ENCODE measurements around the gene CDK14.
"Not testable (repeated sequence)": the region's sequence is repeated elsewhere in the genome, so short reads cannot be mapped to it uniquely, and the experiment has no call there.

Gene CDK14

GRCh38 chr7:91156316-91157185 is 560.4 kb downstream of the CDK14 start:
- DNase-seq (ENCODE audit: low read depth in 2 of 2), result no peak

DNA sequence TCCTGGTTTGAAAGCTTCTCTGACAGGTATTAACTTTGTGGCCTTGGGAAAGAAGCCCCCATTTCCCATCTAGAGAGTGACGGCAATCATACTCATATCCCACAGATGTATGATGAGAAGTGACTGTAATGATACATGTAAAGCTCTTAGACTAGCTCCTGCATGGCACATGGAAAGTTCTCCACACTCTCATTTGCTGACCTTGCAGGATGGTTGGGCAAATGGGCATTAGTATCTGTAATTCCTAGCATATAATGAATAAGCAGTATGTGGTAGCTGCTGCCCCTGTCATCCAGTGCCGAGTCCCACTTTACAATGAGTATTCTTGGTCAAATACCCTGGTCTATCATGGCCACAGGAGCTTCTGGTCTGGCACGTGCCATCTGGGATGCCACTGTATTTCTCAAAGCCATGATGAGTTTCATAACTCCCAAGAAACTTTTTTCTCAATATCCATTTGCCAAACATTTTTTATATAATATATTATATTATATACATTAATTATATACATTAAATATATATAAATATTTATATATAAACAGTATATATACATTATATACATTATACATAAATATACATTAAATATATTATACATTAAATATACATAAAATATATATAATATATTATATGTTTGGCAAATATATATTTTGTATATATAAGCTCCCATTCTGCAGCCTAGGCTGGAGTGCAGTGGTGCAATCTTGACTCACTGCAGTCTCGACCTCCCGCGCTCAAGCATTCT is 561.6 kb downstream of the CDK14 start:
- no peak for DNase-seq (ENCODE audit: low read depth in 2 of 2)

- DNase-seq (ENCODE audit: low read depth in 2 of 2), result no peak
Measured at GRCh38 chr7:91162436-91162835, 566.3 kb downstream of the CDK14 start.

- DNase-seq (ENCODE audit: low read depth in 2 of 2), result no peak
Measured at GRCh38 chr7:91164506-91164905, 568.4 kb downstream of the CDK14 start.

DNA sequence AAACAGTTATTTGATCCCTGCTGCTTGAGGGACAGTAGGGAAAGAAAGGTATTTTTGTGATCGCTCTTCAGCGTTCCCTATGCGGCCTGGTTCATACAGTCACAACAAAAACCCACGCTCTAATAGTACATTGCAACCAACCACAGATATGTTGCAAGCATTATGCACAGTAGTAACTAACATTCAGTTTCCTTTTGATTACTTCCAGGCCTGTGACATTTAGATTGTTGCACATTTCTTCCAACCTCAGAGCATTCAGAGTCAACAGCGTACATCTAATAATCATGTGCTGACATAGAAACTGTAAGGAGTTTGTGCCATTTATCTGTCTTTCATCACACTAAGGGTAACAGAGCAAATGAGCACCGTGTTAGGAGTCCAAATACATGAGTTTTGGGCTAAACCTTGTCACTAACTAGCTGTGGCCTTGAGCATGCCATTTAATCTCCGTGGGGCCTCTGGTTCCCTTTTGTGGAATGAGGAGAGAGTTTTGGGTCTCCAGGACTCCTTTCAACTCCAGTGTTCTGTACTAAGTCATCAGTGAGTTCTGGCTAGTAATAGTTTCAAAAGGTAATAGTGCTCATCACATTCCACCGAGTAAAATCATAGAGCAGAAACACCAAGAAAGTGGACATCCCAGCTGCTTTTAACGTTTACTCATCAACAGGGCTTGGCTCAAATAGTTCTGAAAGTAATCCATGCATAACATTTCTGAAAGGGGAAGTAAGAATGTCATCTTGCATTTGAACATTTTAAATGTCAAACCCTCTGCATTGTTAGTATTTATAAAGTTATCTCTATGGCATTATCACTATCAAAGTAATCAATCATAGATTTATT is 569.1 kb downstream of the CDK14 start:
- no peak for DNase-seq (ENCODE audit: low read depth in 2 of 2)

- DNase-seq (ENCODE audit: low read depth in 2 of 2), result no peak
Measured at GRCh38 chr7:91165846-91166230, 569.7 kb downstream of the CDK14 start.

DNA sequence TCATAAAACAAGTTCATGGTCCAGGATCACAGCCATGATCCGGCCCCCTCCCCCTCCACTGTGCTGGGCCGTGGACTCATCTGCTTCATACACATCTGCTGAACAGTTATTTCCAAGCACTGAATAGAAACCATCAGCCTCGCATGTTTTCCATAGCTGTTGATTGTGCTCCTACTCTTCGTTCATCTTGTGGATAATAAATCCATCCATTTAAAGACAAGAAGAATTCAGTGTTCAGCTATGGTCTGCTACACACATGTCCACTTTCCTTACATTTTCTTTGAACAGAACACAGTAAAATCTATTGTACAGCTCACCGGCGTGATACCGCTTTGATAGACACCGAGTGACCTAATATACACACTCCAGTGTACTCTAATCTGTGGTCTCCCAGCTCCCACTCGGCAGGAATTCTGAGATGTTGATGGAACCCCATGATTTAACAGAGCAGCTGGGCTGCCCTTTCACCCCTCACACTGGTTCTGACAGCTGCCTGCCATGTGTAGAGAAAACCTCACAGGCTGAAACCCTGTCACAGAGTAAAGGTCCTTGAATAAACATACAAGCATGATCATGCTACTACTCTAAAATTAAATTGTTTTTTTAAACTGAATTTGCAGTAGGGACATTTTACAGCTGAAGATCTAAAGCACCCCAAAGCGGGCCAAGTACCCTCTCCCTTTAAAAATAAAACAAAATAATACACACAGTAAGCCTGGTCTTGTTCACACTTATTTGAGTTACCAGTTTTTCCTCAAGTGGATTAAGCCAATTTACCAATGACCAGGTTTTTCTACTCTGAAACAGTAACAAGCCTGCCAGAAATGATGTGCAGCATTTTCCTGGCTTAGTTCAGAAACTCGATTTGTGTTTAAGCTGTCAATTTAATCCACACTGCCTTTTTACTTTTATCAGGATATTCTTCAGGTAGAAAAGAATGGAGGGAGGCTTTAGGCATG is 573.0 kb downstream of the CDK14 start:
- no peak for DNase-seq (ENCODE audit: low read depth in 2 of 2)

DNA sequence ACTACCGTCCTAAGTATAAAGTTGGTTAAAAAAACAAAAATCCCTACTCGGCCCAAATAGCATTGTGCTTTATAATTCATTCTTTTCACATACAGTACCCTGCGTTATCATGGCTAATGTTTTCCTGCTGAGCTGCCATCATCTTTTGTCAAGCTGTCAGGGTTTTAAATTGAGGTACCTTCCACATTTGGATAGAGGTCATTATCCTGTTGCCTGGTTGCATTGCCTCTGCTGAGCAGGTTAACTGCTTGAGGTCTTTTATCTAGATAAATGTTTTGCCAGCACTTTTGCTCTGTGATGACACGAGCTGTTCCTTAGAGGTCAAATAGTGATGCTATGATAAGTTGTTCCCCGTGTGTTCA is 573.7 kb downstream of the CDK14 start:
- DNase-seq (ENCODE audit: low read depth in 2 of 2), result no peak

DNA sequence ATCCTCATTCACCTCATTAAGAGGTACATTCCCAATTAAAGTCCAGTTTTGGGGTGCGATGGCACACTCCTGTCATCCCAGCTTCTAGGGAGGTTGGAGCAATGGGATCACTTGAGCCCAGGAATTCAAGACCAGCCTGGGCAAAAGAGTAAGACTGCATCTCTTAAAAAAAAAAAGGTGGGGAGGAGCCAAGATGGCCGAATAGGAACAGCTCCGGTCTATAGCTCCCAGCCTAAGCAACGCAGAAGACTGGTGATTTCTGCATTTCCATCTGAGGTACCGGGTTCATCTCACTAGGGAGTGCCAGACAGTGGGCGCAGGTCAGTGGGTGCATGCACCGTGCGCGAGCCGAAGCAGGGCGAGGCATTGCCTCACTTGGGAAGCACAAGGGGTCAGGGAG is 577.1 kb downstream of the CDK14 start:
- not testable (repeated sequence) for DNase-seq (ENCODE audit: low read depth in 2 of 2)

- DNase-seq (ENCODE audit: low read depth in 2 of 2), result no peak
Measured at GRCh38 chr7:91180746-91181145, 584.6 kb downstream of the CDK14 start.

DNA sequence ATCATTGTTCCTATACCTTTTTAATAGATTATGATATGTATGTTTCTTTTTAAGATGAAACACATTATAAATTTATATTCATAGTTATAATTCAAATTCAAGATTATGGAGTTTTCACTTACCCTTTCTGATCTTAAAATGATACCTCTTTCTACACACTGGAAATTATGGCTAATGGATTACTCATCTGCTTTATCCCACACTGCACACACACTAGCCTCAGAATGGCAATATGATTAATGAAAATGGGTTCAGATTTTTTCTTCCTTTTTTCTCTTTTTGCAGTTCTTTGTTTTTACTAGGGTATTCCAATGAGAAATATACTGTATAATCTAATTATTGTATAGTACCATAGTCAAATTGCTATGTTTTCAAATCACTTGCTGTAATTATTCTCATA is 585.8 kb downstream of the CDK14 start:
- DNase-seq (ENCODE audit: low read depth in 2 of 2), result no peak

GRCh38 chr7:91182819-91183764 is 587.0 kb downstream of the CDK14 start:
- DNase-seq (ENCODE audit: low read depth in 2 of 2), result no peak

GRCh38 chr7:91185771-91186170 is 589.6 kb downstream of the CDK14 start:
- no peak for DNase-seq (ENCODE audit: low read depth in 2 of 2)

DNA sequence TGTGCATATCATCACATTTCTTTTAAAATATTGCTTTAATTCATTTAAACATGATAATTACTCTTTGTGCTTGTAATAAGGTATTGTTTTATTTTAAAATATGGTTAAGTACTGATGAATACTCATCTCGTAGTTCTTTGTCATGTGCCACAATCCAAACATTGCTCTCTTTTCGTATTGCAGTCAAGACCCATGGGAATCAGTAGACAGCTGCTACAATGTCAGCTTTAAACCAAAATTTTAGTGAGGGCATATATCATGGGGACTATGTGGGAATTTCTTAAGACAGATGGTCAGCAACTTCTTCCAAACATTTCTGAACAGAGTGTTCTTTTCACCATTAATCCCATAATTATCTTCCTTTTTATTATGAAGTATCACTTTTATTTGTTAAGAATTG is 590.9 kb downstream of the CDK14 start:
- no peak for DNase-seq (ENCODE audit: low read depth in 2 of 2)

GRCh38 chr7:91191771-91192170 is 595.6 kb downstream of the CDK14 start:
- DNase-seq (ENCODE audit: low read depth in 2 of 2), result no peak

- no peak for DNase-seq (ENCODE audit: low read depth in 2 of 2)
Measured at GRCh38 chr7:91193141-91193540, 597.0 kb downstream of the CDK14 start.

GRCh38 chr7:91194841-91195240 is 598.7 kb downstream of the CDK14 start:
- no peak for DNase-seq (ENCODE audit: low read depth in 2 of 2)

- DNase-seq (ENCODE audit: low read depth in 2 of 2), result no peak
Measured at GRCh38 chr7:91196058-91196457, 599.9 kb downstream of the CDK14 start.

DNA sequence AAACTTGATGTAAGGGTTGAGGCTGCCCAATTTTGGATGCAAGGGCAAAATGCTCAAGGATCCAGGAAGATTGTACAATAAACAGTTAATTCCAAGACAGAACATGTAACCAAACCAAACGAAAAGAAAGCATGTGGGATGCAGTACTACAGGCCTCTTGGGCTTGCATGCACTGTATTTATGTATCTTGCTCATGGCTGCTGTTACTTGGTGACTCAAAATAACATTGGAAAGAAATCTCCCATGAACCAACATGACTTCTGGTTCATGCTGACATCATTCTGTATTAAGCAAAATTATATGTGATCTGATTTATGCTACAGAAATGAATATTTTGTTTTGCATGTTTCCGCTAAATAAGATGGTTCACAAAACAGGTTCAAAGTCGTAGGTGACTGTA is 602.2 kb downstream of the CDK14 start:
- no peak for DNase-seq (ENCODE audit: low read depth in 2 of 2)

DNA sequence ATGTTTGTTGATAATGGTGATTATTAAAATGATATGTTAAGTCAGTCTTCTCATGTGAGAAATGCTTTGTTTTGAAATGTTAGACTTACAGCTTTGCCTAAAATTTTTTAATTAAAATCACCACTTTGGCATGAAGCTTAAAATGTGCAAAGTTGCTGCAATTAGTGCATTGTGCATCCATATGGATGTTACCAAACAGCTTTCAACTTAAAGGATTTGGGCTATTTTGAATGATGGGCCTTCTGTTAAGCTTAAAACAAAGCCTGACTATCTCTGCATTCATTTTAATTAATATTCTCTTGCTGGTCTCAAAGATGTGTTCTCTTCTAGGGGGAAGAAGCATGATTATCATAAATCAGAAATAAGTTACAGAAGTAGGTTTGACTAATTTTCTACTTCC is 603.5 kb downstream of the CDK14 start:
- no peak for DNase-seq (ENCODE audit: low read depth in 2 of 2)

All from stimulated activated CD8-positive, alpha-beta memory T cell treated with anti-CD3 and anti-CD28 coated beads, Interleukin-2, amount 100 ng/mL, for 48 hours (primary cell).